Brain pericyte (primary cell): ENCODE data around the gene MRGPRG.

Source experiments
- DNase-seq: peaks from one replicate; pipeline ENCODE4 v3.0.0-alpha.2; 2012; ENCODE audit warnings: low read depth, low spot score

The MRGPRG gene

GRCh38 chr11:3195251-3196160 is 23.1 kb downstream of the MRGPRG start:
- no peak for DNase-seq

- DNase-seq = no peak
Measured at GRCh38 chr11:3194016-3194816, 24.4 kb downstream of the MRGPRG start.

DNA sequence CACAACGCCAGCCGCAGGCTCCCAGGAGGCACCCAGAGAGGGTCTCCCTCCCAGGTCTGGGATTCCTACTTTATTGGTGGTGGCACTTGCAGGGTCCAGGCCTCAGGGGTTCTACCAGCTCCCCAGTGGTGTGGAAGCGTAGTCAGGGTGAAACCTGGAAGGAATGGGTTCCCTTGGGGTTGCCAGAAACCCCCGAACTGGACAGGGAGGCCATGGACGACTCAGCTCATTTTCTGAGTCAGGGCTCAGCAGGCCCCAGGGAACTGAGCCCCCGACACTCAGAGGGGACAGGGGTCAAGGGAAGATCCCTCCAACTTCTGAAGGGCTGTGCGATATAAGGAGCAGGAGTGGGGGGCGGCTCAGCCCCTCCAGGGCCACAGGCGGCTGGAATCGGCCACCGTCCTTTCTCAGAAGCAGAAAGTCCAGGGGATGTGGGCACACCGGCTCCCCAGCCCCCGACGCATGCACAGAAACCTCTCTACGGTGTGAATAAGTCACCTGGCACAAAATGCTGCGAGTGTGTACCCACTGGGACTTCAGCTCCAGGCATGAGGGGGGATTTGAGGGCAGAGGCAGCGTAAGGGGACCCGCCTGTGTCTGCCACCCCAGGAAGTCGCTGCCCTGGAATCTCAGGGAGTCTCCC is 25.1 kb downstream of the MRGPRG start:
- DNase-seq = no peak

DNA sequence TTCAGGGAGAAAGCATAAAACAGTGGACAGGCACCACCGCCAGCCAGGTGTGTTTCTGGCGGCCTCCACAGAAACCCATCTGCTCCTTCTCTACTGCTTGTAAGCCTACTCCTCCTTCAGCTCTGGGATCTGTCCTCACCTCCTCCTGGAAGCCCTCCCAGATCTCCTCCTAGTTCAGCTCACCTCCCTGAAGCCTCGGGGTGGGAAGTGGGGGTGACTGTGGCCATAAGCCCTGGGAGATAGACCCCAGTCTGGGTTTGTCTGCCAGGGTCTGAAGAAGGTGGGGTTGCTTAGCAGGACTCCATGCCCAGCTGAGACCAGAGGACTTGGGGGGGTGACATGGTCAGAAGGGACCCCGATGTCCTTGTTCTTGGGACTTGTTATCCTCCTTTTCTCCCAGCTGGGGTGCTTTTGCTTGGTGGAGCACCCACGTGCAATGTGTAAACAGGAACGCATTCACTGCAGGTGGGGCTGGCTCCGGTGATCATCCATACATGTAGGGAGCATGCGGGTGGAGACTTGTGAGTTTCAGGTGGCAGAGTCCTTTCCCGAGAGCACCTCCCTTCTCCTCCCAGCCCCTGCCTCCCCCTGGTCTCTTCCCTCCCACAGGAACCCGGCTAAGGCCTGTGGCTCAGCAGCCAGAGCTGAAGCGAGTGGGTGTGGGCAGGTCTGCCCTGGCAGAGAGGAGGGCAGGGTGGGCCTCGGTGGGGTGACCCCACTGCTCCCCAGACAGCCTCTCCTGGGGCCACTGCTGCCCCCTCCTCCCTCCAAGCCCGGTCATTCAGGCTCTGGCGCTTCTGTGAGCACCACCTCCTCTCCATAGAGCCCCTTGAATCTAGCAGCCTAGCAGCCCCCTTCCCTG is 25.9 kb downstream of the MRGPRG start:
- DNase-seq = no peak

- DNase-seq = no peak
Measured at GRCh38 chr11:3191586-3192324, 26.9 kb downstream of the MRGPRG start.

DNA sequence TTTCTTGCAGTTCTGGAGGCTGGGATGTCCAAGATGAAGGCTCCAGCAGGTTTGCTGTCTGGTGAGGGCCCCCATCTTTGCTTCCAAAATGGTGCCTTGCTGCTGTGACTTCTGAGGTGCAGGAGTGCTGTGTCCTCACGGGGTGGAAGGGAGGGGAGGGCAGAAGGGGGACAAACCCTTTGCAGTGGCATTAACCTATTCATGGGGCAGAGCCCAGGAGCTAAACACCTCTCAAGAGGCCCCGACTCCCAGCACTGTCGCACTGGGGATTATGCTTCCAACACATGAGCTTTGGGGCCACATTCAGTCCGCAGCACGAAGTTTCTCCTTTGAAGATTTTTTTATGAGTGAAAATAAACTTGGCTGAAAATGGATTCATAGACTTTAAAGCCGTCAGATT is 28.0 kb downstream of the MRGPRG start:
- DNase-seq = no peak

- no peak for DNase-seq
Measured at GRCh38 chr11:3189886-3190583, 28.6 kb downstream of the MRGPRG start.

DNA sequence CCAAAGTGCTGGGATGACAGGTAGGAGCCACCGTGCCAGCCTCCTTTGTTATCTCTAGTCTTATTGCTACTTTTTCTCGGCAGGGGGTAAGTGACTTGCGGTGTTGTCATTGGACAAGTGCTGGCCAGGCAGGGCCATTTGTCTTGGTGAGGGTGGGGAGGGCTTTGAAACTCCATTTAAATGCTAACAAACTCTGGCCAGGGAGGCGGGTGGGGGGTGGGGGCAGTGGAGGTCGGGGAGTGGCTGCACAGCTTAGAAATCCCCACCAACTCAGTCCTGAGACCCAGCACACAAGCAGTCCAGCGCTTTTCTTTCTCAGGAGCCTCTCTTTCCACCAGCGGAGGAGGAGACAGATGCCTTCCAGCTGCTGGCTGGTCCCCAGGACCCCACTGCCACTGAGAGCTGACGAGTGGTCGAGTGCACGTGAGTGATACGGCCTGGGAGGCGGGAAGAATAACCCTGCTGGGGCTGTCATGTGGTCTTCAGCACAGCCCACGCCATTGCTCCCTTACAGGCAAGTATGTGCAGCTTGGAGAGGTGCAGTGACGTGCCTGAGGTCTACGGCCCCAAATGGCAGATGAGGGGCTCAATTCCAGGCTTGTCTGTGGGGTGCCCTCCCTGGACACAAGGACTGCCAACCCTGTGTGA is 29.3 kb downstream of the MRGPRG start:
- no peak for DNase-seq

DNA sequence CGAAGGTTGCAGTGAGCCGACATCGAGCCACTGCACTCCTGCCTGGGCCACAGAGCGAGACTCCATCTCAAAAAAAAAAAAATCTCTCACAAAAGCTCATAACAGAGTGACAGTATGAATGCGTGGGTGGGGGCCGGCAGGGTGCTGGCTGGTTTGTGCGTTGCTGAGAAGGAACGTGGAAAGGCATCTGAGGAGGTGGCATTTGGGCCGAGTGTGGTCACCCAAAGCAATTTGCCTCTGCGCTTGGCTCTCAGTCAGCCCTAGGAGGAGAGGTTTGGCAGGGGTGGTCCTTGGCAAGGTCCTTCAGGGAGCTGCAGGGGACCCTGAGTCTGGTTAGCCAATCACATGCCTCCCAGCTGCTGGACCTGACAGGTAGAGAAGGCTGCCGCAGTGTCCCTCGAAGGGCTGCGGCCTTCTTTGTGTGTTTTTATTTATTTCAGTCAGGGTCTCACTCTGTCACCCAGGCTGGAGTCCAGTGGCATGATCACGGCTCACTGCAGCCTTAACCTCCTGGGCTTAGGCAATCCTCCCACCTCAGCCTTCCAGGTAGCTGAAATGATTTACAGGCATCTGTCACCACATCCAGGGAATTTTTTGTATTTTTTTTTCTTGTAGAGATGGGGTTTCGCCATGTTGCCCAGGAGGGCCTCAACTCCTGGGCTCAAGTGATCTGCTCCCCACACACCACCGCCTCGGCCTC is 30.0 kb downstream of the MRGPRG start:
- DNase-seq = no peak

DNA sequence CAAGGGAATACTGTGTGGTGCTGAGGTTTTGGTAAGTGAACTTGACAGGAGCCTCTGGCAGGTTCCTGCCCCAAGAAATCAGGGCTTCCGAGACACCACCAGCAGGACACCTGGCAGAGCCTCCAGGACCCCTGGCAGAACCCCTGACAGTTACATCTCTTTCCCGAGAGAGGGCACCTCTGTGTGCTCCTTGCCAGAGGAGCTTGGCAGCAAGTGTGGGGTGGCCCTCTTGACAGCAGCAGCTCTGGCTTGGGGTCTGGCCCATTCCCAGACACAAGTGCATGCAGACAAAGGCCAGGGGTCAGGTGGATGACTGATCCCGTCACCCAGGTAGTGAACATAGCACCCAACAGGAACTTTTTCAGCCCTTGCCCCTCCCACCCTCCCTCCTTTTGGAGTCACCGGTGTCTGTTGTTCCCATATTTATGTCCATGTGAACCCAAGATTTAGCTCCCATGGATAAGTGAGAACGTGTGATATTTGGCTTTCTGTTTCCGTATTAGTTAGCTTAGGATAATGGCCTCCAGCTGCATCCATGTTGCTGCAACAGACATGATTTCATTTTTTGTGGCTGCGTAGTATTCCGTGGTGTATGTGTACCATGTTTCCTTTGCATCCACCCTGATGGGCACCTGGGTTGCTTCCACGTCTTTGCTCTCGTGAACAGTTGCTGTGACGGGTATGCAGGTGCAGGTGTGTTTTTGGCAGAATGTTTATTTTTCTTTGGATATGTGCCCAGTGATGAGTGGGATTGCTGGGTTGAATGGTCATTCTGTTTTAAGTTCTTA is 32.3 kb downstream of the MRGPRG start:
- no peak for DNase-seq

GRCh38 chr11:3184732-3185347 is 33.8 kb downstream of the MRGPRG start:
- no peak for DNase-seq

GRCh38 chr11:3183523-3183922 is 35.1 kb downstream of the MRGPRG start:
- DNase-seq = no peak

GRCh38 chr11:3182462-3182852 is 36.2 kb downstream of the MRGPRG start:
- no peak for DNase-seq

DNA sequence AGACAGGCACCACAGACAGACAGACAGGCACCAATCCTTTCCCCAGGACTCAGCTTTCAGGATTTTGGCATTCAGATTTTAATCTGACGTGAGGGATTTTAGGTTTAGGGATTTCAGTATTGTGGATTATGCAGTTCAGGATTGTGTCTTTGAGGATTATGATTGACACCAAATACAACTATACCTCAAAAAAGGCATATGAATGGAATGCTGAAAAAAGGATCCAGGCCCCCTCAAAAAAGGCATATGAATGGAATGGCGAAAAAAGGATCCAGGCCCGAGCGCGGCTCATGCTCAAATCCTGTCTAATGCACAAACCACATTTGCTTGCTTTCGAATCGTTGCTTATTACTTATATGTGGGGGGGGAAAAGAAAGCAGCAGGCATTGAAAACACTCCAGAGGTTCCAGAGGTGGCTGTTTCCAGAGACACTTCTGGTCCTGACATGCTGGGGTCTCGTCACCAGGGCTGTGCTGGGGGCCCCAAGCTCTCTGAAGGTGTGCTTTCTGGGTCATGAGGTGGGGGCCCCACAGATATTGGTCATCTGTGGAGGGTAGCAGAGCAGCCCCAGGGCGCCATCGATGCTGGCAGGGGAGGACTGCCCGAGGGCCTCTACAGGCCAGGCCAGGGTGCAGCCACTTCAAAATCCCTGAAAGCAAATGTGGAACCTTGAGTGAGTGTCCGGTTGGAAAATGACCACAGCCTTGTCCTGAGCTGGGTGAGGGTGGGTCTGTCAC is 36.7 kb downstream of the MRGPRG start:
- DNase-seq = no peak

DNA sequence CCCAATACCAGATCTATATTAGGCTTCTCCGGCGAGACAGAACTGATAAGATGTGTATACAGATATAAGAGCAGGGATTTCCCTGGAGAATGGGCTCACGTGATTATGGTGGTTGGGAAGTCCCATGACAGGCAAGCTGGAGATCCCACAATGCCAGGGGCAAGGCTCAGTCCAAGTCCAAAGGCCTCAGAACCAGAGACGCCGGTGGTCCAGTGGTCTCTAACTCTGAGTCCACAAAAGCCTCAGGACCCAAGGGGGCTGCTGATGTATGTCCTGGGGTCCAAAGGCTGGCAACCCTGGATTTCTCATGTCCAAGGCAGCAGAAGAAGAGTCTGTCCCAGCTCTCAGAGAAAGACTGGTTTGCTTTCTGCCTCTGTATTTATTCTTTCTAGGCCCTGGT is 37.7 kb downstream of the MRGPRG start:
- no peak for DNase-seq

DNA sequence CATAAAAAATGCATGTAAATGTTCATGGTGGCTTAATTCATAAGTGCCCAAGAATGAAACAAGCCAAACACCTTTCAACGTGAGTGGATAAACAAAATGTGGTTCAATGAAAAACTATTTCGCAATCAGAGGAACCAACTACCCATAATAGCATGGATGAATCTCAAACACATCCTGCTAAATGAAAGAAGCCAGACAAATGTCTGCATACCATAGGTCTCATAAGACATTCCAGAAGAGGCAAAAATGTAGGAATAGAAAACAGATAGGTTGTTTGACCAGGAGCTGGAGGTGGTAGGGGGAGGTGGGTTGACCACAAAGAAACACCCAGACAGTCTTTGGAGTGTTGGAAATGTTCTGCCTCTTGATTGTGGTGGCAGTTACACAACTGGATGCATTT is 40.3 kb downstream of the MRGPRG start:
- no peak for DNase-seq

- no peak for DNase-seq
Measured at GRCh38 chr11:3177931-3178330, 40.7 kb downstream of the MRGPRG start.
